LHCN-M2 (cell line): ENCODE data around the gene TREH. TPM values are rescaled to one million over a fixed set of nuclear protein-coding genes. Genes with fewer than 3 reads are reported as not detected.

Experiments
- DNase-seq: peaks from one replicate; pipeline ENCODE4 v3.0.0-alpha.2; 2012; ENCODE audit warnings: low read depth
- total RNA-seq: library from RNA; depleted of rRNA; stranded (reverse); fragments of >200 nt; gene quantifications from 2 replicates; pipeline ENCODE4 v1.2.3, GENCODE V29; 2014

Gene TREH
- total RNA-seq, 1 experiment from 2014 or later = not detected

DNA sequence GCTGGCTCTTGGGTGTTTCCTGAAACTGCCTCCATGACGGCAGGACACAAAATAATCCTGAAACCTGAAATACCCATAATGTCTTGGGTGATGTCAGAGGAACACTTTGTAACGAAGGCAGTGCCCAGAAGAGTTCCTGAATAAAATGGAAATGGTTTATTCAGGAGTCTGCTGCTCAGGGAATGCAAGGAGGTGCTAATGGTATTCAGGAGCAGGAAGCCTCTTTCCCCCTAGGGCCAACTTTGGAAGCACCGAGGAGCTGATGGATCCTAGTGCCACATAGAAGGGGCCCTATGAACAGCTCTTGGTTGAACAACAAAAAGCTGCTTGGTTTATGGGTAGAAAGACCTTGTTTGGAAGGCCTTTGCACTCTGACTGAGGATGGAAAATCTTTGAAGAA lies 15.5 kb downstream of the TREH start:
- DNase-seq = no peak

DNA sequence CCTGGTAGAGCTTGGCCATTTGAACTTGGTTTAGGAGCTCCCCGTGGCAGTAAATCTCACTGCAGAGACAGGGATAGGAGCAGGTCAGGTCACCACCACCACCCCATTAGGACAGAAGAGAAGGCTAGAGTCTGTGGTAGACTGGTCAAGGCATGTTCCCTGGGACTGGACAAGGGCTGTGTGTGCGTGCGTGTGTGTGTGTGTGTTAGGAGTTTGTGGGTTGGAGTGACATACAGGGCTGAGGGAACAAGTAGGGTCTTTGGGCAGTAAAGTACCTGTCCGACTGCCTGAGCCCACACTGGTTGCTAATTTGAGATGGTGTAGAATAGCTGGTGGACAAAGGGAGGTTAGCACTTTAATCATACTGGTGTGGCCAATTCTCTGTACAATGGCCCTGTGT lies 16.1 kb downstream of the TREH start:
- DNase-seq = no peak

DNA sequence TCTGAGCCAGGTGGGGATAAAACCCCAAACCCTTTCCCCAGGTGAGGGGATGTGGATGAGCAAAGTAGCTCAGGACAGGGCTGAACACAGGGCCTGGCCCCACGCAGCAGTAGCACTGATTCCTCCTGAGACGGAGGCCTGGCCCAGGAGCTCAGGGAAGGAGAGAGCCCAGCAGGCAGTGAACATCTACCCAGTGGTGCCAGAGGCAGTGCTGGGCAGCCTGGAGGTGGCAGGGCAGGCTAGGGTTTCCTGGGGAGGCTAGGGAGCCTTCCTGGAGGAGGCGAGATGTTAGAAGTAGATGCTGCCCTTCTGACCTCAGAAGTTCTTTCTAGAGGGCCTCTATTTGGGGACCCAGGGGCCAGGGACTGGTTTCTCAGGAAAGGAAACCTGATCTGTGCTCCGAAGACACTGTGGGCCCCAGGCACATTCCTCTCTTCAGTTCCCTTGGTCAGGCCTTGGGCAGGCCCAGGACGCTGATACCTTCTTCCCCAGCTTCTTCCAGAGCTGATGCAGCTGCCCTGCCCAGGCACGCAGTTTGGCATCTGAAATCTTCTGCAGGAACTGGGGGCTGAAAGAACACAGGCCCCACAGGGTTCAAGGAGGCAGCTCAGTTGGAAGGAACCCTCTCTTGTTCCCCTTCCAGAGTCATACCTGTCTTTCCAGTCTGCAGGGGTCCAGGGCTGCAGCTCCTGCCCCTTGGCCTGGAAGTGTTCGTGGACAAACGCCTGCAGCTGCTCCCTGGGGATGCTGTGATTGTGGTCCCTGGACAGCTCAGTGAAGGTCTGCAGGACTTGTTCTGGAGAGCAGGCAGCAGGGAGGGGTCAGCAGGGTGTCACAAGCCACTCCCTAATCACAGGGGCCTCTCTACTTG lies 16.8 kb downstream of the TREH start:
- DNase-seq = no peak

DNA sequence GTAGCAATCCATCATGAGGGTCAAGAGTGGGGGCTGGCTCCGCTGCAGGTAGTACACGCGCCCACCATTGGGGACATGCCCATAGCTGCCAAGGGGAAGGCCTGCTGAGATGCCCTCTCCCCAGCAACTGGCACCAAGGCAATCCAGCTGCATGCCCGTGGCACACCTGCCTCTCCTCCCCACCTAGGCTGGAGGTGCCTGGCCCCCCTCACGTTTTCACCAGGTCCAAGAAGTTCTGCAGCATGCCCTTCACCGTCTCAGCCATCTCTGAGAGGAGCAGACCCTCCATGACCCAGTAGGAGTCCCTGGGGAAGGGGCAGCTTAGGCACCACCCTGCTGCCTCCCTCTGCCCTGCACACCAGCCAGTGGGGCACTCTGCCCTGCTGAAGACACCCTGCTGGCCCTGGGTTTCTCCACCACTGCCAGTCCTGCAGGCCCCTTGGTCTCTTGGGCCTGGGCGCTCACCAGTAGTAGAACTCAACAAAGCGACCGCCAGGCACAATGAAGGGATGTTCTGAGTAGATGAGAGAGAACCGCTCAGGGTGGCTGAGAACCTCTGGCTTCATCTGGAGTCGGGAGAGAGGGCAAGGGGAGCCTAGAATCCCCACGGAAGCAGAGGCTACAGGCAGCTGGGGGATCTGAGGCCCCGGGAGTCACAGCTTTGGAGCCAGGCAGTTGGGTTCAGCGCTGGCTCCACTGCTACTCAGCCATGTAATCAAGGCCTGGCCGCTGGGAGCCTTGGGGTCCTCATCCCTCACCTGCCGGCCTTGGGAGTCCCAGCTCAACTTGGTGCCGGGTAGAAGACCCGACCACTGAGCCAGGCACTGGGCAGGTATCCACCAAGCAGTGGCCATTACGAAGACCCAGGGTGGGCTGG lies 17.8 kb downstream of the TREH start:
- DNase-seq = no peak

DNA sequence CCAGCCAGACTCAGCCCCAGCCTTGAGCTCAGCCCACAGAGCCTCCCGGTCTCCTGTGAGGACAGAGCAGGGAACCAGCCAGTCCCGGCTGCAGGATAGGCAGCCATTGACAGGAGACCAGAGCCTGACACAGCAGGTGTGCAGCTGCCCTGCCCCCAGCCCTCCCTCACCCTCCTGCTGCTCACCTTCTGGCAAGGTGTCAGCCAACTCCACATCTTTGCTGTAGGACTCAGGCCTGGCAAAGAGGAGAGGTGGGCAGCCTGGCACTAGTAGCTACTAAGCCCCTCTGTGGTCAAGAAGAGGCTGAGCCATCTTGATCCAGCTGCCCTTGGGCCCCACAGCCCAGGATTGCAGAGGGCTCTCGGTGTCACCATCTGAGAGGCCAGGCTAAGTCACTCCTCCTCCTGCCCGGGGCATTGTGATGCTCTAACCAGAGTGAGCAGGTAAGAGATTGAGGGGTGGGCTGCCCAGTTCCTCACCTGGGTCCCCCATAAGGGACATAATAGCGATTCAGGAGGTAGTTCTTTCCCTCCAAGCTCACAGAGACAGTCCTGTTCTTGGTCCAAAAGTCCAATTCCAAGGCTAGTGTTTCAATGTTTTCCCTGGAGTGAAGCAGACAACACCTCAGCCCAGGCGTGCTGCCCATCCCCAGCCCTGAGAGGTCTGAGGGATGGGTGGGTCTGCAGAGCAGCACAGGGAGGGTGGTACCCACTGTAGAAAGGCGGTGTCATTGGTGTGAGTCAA lies 18.6 kb downstream of the TREH start:
- DNase-seq = no peak

DNA sequence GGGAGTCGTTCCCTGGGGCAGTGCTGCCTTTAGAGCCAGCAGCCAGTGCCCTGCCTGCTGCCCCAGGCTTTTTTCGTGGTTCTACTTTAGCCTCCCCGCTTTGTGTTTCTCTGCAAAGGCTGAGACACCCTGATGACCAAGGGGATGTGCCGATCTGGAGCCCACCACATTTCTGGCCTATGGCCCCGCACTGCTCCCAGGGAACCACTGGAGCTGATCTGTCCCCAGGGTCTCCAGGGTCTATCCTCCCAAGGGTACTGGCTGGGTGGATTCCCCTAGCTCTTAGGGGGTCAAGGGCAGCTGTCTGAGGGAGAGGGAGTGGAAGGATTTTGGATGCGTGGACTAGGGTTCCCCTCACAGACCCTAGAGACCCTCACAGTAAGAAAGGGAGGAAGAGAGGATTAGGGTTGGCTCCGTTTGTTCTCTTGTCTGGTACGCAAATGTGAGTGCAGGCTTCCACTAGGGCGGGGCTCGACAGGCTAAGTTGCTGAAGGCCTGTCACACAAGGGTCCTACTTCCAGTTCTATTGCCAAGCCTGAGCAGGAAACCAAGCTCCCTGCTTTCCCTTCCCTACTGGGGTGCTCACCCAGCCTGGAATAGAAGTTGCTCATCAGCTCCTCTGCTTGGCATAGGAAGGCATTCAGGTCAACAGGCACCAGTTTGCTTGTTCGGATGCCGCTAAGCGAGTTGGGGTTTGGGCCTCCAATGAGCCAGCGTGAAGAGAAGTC lies 19.3 kb downstream of the TREH start:
- DNase-seq = no peak

DNA sequence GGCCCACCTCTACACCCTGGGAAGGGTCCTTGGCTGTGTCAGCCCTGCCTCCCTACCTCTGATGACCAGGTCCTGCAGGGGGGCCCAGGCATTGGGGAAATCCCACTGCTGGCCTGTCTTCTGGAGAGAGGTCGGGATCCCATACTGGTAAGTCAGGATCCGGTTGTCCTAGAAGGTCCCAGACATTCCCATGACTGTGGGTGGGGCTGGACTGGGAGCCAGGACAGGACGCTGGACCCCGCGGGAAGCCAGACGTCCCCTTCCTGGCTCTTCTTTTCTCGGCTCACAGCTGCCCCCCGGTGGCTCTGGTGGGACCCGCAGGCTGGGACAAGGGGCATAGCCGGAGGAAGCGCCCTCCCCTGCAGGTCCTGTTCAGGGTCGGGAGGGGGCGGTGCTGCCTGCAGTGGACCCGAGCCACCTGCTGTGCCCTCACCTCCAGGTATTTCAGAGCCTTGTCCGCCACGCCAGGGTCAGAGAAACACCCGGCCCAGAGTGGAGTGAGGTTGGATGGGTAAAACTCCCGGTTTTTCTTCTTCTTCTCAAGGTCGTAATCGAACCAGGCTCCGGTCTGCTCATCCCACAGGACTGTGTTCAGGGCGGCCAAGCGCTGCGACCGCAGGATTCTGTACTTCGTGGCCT lies 20.0 kb downstream of the TREH start:
- peak; percentile 78 for DNase-seq

DNA sequence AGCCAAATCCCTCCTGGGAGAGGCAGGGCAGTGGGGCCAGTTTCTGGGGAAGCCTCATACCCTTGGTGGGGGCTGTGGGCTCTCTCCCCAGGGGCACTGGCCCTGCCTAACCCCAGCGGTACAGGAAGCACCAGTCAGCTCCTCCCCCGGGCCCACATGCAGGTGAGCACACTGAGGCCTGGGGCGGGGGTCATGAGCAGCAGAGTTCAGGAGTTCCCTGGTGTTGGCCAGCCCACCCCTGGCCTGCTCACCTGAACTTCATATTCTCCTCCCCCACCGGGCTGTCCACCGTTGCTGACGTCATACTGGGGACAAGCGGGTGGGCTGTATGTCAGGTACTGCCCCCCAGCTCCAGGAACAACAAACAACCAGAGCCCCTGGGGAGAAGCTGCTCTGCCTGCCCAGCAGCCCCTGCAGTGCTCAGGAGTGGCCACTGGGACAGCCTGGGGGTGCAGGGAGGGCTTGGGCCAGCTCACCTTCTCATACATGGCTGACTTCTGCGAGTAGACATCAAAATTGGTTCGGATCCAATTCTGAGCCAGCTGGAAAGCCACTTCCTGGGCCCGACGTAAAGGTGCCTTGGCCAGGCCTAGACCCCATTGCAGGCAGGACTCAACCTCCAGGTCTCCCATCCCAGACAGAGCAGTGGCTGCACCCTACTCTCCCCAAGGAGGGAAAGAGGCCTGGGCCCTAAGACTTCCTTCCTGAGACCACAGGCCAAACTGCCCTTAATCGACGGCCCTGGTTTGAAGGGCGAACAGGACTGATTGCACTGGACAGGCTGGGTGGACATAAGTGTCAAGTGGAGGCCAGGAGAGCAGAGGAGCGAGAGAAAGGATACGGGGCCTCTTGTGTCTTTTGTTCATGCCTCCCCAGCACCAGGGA lies 20.8 kb downstream of the TREH start:
- DNase-seq = no peak

DNA sequence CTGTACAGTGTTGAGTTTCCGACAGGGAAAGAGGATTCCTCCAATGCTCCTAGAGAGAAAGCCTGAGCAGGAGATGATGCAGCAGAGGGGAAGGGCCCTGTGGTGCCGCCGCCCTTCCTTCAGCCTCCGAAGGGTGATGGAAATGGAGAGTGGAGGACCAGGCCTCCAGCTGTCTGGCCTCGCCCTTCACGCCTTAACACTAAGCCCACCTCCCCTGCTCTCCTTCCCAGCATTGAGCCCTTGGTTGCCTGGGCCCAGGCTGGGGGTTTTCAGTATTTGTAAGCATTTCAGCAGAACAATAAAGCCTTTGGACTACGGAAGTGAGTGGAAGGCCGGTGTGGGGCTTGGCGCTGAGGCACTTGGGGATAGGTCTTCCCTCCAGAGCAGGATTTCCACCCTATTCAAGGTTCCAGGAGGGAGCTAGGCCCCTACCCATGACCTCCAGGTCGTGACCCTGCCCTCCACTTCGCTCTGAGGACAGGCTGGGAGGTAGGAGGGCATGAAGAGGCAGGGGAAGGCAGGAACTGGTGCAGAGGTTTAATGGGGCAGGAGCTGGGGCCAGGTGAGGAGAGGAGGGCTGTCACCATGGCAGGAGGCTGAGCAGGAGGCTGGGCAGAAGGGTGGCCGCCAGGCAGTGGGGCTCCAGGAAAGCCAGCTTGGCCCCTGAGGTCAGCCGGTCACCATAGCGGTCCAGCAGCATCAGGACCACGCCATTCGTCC lies 21.6 kb downstream of the TREH start:
- DNase-seq = no peak

DNA sequence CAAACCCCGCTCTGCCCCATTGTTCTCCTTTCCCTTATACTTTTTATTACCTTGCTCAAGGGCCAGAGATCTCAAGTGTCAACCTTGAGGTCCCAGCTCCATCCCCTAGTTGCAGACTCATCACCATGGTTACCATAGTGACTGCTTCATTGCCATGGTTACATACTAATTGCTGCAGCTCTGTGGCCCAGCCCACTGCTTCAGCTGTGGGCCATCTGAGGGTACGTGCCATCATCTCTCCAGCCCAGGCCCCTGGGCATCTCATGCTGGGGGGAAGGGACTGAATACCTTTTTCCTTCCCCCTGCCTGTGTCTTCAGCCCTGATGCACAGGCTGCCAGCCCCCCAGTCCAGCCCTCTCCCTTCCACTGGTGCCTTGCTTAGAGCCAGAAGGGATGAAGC lies 22.2 kb downstream of the TREH start:
- peak; percentile 38 for DNase-seq

DNA sequence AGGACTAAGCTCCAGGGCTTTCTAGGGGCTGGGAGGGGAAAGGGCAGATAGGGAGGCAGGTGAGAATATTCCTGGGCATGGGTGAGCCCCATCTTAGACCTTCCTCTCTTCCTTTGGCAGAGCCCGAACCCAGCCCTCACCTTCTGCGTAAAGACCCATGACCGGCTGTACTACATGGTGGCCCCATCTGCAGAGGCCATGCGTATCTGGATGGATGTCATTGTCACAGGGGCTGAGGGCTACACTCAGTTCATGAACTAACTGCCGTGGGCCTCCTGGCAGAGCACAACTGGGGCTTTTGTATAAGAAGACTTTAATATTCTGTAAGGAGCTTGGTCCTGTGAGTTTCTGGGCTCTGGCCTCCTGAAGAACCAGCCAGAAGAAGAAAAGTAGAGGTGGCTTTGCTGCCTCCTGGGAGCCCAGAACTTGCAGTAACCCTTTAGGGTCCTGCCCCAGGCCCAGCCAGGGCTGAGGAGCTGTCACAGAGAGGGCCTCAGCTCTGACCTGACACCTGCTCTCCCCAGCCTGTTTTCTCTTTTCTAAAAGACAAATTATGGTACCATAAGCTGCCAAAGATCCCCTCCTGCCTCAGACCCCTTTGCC lies 22.8 kb downstream of the TREH start:
- no peak for DNase-seq

DNA sequence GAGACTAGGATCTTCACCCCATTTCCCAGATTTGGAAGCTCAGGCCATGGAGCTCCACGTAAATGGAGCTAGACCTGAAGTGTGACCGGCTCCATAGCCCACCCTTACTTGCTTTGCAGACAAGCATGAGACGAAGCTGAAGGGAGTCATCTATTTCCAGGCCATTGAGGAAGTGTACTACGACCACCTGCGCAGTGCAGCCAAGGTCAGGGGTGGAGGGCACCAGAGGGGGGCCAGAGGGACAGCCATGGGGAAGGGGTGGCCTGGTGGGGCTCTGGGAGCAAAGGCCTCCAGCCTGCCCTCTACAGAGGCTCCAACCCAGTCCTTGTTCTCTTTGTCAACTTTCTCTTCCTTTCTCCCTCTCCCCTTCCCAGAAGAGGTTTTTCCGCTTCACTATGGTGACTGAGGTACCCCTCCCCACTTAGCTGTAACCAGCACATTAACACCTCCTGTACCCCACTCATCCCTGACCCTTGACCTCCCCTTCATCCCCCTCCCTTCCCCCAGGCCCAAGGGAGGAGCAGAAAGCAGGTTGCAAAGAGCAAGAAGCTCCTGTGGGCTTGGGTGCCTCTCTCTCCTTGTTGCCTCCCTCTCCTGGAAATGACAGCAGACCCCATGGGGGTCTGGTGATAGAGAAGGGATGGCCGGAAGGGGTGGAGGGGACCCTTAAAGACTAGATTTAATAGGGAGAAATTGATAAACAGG lies 23.8 kb downstream of the TREH start:
- DNase-seq = no peak

DNA sequence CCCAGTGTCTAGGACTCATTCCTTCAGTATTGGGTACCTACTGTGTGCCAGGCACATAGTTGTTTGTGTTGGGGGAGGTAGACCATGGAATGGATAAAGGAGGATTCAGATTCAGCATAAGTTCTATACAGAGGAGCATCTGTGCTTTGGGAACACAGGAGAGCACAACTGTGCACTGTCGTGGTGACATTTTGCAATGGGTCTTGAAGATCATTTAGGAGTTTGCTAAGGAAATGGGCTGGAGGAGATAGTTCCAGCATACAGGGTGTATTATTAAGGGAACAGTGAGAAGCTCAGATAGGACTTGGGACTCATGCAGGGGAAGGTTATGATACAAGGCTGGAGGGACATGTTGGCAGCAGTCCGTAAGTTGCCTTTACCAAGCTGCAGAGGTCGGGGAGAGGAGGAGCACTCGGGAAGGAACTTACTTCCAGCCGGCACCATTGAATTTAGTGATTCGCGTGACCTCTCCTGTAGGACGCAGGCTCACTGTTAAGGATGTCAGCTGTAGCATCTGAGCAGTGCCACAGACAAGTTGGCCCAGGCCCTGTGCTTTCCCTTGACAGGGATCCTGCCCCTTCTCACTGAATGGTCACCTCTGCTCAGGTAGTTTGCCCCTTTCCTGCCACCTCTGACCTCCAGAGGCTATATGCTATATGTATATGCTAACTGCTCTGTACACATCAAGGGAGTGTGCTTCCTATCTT lies 25.6 kb downstream of the TREH start:
- no peak for DNase-seq

DNA sequence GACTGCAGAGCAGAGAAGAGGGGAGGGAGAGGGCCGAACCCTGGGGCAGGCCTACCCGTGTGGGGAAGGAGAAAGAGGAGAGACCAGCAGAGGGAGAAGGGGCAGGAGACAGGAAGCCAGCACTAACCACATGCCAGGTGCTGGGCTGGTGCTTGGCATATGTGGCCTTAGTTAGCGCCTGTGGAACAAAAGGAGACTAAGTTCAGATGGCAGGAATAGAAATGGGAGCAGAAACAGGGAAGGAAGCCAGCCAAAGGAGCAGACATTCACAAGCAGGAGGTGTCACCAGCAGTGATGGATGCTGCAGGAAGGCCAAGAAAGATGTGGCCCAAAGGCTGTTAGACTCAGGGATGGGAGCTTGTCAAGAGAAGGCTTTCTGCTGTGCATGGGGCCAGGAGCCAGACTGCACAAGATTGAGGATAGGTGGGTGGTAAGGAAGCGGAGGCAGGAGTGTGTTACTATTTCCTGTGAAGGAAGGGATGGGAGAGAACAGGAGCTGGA lies 26.7 kb downstream of the TREH start:
- peak; percentile 71 for DNase-seq

DNA sequence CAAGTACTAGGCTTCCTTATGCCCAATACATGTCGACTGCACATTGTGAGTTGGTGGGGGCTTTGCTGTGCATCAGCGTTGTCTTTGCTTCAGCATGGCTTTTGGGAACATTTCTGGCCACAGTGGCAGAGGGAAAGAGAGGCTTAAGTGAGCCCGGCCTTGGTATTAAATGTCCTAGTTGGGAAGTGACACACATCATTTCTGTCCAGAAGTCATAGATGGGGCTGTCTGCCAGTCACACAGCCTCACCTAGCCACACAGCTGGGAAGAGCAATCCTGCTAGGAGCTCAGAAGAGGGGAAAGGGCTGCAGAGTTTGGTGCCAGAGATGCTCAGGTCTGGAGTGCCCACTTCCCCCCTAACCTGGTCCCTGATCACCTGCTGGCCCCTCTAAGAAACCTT lies 27.6 kb downstream of the TREH start:
- DNase-seq = no peak

DNA sequence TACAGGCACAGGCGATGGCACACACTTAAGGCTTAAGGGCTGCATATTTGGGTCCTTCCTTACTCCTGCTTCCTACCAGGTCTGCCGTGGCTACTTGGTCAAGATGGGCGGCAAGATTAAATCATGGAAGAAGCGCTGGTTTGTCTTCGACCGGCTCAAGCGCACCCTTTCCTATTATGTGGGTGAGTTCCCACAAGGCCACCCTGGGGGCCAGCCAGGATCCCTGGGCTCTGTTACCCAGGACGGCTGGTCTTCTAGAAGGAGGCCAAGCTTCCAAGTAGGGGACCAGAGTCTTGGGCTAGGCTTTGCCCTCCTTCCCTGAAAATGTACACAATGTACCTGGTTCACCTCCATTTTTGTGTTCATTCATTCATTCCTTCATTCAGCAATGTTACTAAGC lies 29.1 kb downstream of the TREH start:
- no peak for DNase-seq

DNA sequence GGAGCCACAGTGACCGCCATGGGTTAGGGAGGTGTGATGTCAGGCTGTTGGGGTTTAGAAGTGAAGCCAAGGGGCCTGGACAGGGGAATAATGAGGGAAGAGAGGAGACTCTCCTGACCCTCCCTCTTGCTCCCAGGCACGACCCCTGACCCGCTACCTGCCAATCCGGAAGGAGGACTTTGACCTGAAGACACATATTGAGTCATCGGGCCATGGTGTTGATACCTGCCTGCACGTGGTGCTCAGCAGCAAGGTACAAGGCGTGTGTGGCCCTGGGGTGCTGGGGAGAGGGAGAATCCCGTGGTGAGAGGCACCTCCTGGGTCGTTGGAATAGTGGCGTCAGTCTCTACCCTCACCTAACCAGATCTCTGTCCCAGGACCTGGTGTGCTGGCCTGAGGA lies 29.5 kb downstream of the TREH start:
- no peak for DNase-seq
